Thyroid gland (tissue), 4 donors: ENCODE measurements around the gene SLC38A11. TPM values are rescaled to one million over a fixed set of nuclear protein-coding genes. Genes with fewer than 3 reads are reported as not detected.

Experiments used
- DNase-seq, 2 donors: peaks; one replicate each; pipeline ENCODE4 v3.0.0-alpha.2; 2019
- H3K27ac ChIP-seq, 3 donors: fragments of 200-600 bp; sonication (generic); 1 replicate in 2 of 3; 2 replicates in 1 of 3; pipeline ENCODE4 v1.5.1; 2016 to 2019; ENCODE audit warnings: mild to moderate bottlenecking in 1 of 3, moderate library complexity in 1 of 3
- H3K27me3 ChIP-seq: fragments of 200-600 bp; sonication (generic); one replicate; pipeline ENCODE4 v1.5.1; 2019
- H3K36me3 ChIP-seq, 2 donors: fragments of 200-600 bp; sonication (generic); one replicate each; pipeline ENCODE4 v1.5.1; 2016 to 2019
- H3K4me1 ChIP-seq, 2 donors: fragments of 200-600 bp; sonication (generic); one replicate each; pipeline ENCODE4 v1.5.1; 2017 to 2019
- H3K4me3 ChIP-seq, 3 donors: fragments of 200-600 bp; sonication (generic); replicated peaks in 1 of 3; 1 replicate in 2 of 3; 2 replicates in 1 of 3; pipeline ENCODE4 v1.5.1; 2016; ENCODE audit warnings: mild to moderate bottlenecking in 1 of 3
- H3K9me3 ChIP-seq: fragments of 200-600 bp; sonication (generic); one replicate; pipeline ENCODE4 v1.5.1; 2017
- POLR2A ChIP-seq, 2 donors: fragments of 450-650 bp; IDR thresholded peaks; one replicate each; pipeline ENCODE4 v1.6.1; 2017; ENCODE audit warnings: antibody characterized with exemption in 2 of 2, mild to moderate bottlenecking in 2 of 2, moderate library complexity in 1 of 2
- WGBS, 2 donors: methylation state at CpG; one replicate each; pipeline ENCODE4 v1.1.5; 2017; 5-methylcytosine and 5-hydroxymethylcytosine counted together
- intact Hi-C: fragments of 100-400 bp; cut with DNase I; formaldehyde crosslinking; loops from one replicate; pipeline ENCODE4 v1.15.1; 2023
- small RNA-seq: library from RNA; depleted of rRNA; stranded (forward); fragments of <200 nt; gene quantifications from one replicate; pipeline ENCODE3, GENCODE V24; 2016
- total RNA-seq, 4 donors: library from RNA; depleted of rRNA; stranded (reverse); fragments of >200 nt; gene quantifications; one replicate each; pipeline ENCODE4 v1.2.3, GENCODE V29; 2016
- TF ChIP-seq, protein P1 (sequence below), 6 experiments: fragments of 200-600 bp in 3 of 6; fragments of 450-650 bp in 3 of 6; sonication (generic) in 3 of 6; IDR thresholded peaks; one replicate each; pipeline ENCODE4 v1.5.1; 2016 to 2019; ENCODE audit warnings: antibody characterized with exemption in 6 of 6, mild to moderate bottlenecking in 2 of 6, inconsistent platforms in 1 of 6, moderate library complexity in 1 of 6

SLC38A11 gene
- total RNA-seq, 4 donors from 2014 or later = 1.2 to 3.7 TPM; not detected in 2

- no peak overlapping the region for H3K27ac ChIP-seq
- peaks cover 10 to 15% of the 10 kb centered on the region in 2 donors for H3K4me1 ChIP-seq
- 90 to 92% methylated on average over 4 of the region's 4 CpGs for WGBS, 2 donors
- H3K27me3 ChIP-seq = no peaks in the 10 kb centered on the region
- no peaks in the 10 kb centered on the region for H3K36me3 ChIP-seq
- H3K4me3 ChIP-seq = no peak overlapping the region
- no peak for TF ChIP-seq POLR2A (IDR thresholded peaks at IDR 0.05)
- TF ChIP-seq, protein P1, sequence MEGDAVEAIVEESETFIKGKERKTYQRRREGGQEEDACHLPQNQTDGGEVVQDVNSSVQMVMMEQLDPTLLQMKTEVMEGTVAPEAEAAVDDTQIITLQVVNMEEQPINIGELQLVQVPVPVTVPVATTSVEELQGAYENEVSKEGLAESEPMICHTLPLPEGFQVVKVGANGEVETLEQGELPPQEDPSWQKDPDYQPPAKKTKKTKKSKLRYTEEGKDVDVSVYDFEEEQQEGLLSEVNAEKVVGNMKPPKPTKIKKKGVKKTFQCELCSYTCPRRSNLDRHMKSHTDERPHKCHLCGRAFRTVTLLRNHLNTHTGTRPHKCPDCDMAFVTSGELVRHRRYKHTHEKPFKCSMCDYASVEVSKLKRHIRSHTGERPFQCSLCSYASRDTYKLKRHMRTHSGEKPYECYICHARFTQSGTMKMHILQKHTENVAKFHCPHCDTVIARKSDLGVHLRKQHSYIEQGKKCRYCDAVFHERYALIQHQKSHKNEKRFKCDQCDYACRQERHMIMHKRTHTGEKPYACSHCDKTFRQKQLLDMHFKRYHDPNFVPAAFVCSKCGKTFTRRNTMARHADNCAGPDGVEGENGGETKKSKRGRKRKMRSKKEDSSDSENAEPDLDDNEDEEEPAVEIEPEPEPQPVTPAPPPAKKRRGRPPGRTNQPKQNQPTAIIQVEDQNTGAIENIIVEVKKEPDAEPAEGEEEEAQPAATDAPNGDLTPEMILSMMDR (IDR thresholded peaks at IDR 0.05) = no peak
- no peaks in the 10 kb centered on the region for H3K9me3 ChIP-seq
- DNase-seq = no peak
- intact Hi-C loops = loop anchor here (10.0 kb wide), 2 partner anchors 68 to 92 kb away; no protein-coding TSS in a partner anchor
Observed at GRCh38 chr2:164847291-164847690, 108.0 kb downstream of the SLC38A11 start.

GRCh38 chr2:164846276-164846675 is 109.0 kb downstream of the SLC38A11 start:
- TF ChIP-seq, protein P1 (IDR thresholded peaks at IDR 0.05) = no peak
- no peak for TF ChIP-seq POLR2A (IDR thresholded peaks at IDR 0.05)
- WGBS, 2 donors = 77 to 97% methylated on average over 2 of the region's 2 CpGs
- intact Hi-C loops = loop anchor here (10.0 kb wide), 2 partner anchors 69 to 91 kb away; no protein-coding TSS in a partner anchor
- no peak overlapping the region for H3K4me3 ChIP-seq
- no peak overlapping the region for H3K27ac ChIP-seq
- no peaks in the 10 kb centered on the region for H3K9me3 ChIP-seq
- H3K4me1 ChIP-seq = peaks cover 10 to 15% of the 10 kb centered on the region in 2 donors
- no peak for DNase-seq
- no peaks in the 10 kb centered on the region for H3K27me3 ChIP-seq
- H3K36me3 ChIP-seq = no peaks in the 10 kb centered on the region

Small RNA genes within 50 kb of the gene (small RNA-seq; reads per million reads assigned to genes)
- gene RNA5SP110 (not detected), gene RNA5SP111 (0.47 reads per million)

Other genes starting within 250 kb of the SLC38A11 start
- gene COBLL1, start 113.7 kb downstream of the SLC38A11 start, total RNA-seq = 10 to 100 TPM; 41.8 to 90.8 (median 76.9) TPM
- gene SCN3A, start 248.5 kb upstream of the SLC38A11 start, total RNA-seq = 10 to 100 TPM in 1 of 4 donors, 1 to 10 TPM in 3; 3.0 to 12.5 (median 4.1) TPM